Stomach smooth muscle (tissue), 2 donors: Measurements from ENCODE around the gene MUC5B.

Source experiments
- H3K27ac ChIP-seq: one replicate; pipeline ENCODE4 v1.7.0; 2013; ENCODE audit warnings: mild to moderate bottlenecking, low read length, inconsistent platforms
- H3K27me3 ChIP-seq, 2 donors: one replicate each; pipeline ENCODE4 v1.7.0; 2013; ENCODE audit warnings: low read length in 2 of 2; ENCODE audit not compliant: insufficient read depth in 2 of 2, control insufficient read depth in 1 of 2
- H3K36me3 ChIP-seq, 2 donors: one replicate each; pipeline ENCODE4 v1.7.0; 2013; ENCODE audit warnings: low read length in 2 of 2; ENCODE audit not compliant: control insufficient read depth in 2 of 2, insufficient read depth in 2 of 2
- H3K4me1 ChIP-seq: one replicate; pipeline ENCODE4 v1.7.0; 2013; ENCODE audit warnings: low read length; ENCODE audit not compliant: control insufficient read depth, insufficient read depth
- H3K4me3 ChIP-seq, 2 donors: one replicate each; pipeline ENCODE4 v1.7.0; 2013; ENCODE audit warnings: low read length in 2 of 2
- H3K9ac ChIP-seq, 2 donors: one replicate each; pipeline ENCODE4 v1.7.0; 2013; ENCODE audit warnings: low read length in 2 of 2, mild to moderate bottlenecking in 1 of 2
- H3K9me3 ChIP-seq, 2 donors: one replicate each; pipeline ENCODE4 v1.7.0; 2013; ENCODE audit warnings: low read length in 2 of 2; ENCODE audit not compliant: control insufficient read depth in 2 of 2
- donor health status: healthy.
- donor health status: Pancreatic carcinoma.

Gene MUC5B

DNA sequence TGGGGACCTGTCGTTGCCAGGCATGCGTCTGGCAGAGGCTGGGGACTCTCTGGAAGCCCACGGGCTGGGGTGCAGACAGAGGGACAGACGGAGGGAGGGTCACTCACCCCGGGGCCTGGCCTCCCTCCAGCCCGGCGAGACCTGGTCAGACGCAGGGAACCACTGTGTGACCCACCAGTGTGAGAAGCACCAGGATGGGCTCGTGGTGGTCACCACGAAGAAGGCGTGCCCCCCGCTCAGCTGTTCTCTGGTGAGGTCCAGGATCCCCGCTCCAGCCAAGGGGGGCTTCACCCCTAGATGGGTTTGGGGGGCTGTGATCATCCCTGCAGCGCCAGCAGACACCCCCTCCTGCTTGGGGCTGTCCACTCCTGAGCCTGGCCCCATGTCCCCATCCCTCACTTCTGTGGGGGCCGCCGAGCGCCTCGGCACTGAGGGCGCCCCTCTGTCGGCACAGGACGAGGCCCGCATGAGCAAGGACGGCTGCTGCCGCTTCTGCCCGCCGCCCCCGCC lies 23.6 kb upstream of the MUC5B start:
- Histone ChIP-seq H3K9ac (no peak overlapping the region), H3K9me3 (no peaks in the 10 kb centered on the region), H3K27me3 (peaks cover 30 to 44% of the 10 kb centered on the region in 2 donors), H3K4me1 (no peaks in the 10 kb centered on the region), H3K4me3 (no peak overlapping the region), H3K36me3 (no peaks in the 10 kb centered on the region), H3K27ac (no peak overlapping the region)

- Histone ChIP-seq H3K27ac (no peak overlapping the region), H3K4me3 (no peak overlapping the region), H3K4me1 (no peaks in the 10 kb centered on the region), H3K36me3 (no peaks in the 10 kb centered on the region), H3K9me3 (no peaks in the 10 kb centered on the region), H3K27me3 (peaks cover 30 to 44% of the 10 kb centered on the region in 2 donors), H3K9ac (no peak overlapping the region)
These were observed 22.9 kb upstream of the MUC5B start for GRCh38 chr11:1199751-1200610.

DNA sequence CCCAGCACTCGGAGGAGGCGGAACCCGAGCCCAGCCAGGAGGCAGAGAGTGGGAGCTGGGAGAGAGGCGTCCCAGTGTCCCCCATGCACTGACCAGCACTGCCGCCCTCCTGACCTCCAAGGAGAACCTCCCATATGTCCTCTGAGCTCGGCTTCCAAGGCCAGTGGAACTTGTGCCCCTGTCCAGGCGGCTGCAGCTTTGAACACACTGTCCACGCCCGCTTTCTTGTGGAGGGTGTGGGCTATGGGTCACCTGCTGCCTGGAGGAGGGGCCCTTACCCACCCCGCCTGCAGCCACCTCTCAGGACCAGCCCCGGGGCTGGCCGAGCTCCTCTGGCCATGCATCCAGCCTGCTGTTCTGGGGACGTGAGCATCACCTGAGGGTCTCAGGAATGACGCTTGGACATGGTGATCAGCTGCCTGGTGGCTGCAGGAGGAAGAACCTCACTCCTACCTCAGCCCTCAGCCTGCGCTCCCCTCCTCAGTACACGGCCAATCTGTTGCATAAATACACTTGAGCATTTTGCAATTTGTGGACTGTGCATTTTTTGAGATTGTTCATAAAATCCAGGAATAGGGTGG lies 22.2 kb upstream of the MUC5B start:
- Histone ChIP-seq H3K27me3 (peaks cover 30 to 44% of the 10 kb centered on the region in 2 donors), H3K9me3 (no peaks in the 10 kb centered on the region), H3K36me3 (no peaks in the 10 kb centered on the region), H3K9ac (no peak overlapping the region), H3K27ac (no peak overlapping the region), H3K4me1 (no peaks in the 10 kb centered on the region), H3K4me3 (no peak overlapping the region)

- Histone ChIP-seq H3K36me3 (no peaks in the 10 kb centered on the region), H3K9me3 (no peaks in the 10 kb centered on the region), H3K9ac (no peak overlapping the region), H3K4me3 (no peak overlapping the region), H3K4me1 (no peaks in the 10 kb centered on the region), H3K27me3 (peaks cover 25 to 39% of the 10 kb centered on the region in 2 donors), H3K27ac (no peak overlapping the region)
These were observed 21.3 kb upstream of the MUC5B start for GRCh38 chr11:1201395-1202153.

DNA sequence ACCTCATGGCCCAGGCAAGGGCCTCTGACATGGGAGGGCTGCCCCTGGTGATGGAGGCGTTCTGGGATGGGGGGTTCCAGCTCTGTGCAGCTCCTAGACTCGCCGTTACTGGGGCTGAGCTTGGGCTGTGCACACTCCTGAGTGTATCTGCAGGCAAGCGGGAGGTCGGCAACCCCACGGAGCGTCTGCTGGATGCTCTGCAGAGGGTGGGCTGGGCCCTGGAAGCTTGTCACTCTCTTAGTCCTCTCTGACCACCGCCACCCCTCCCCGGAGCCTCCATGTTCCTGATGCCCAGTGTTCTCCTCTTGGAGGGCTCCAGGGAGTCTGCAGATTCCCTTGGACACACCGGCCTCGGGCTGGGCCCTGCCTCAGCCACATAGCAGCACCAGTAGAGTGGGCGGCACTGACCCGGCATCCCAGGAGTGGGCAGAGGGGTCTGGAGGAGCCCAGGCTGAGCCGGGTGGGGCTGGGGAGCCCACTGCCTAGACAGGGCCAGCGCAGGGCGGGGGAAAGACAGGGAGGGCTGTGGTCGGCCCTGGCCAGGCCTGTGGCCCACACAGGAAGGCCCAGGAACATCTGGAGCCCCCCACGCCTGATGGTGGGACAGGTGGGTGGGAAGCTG lies 20.6 kb upstream of the MUC5B start:
- Histone ChIP-seq H3K36me3 (no peaks in the 10 kb centered on the region), H3K4me3 (no peak overlapping the region), H3K27me3 (peaks cover 23 to 32% of the 10 kb centered on the region in 2 donors), H3K9ac (no peak overlapping the region), H3K9me3 (no peaks in the 10 kb centered on the region), H3K27ac (no peak overlapping the region), H3K4me1 (no peaks in the 10 kb centered on the region)

DNA sequence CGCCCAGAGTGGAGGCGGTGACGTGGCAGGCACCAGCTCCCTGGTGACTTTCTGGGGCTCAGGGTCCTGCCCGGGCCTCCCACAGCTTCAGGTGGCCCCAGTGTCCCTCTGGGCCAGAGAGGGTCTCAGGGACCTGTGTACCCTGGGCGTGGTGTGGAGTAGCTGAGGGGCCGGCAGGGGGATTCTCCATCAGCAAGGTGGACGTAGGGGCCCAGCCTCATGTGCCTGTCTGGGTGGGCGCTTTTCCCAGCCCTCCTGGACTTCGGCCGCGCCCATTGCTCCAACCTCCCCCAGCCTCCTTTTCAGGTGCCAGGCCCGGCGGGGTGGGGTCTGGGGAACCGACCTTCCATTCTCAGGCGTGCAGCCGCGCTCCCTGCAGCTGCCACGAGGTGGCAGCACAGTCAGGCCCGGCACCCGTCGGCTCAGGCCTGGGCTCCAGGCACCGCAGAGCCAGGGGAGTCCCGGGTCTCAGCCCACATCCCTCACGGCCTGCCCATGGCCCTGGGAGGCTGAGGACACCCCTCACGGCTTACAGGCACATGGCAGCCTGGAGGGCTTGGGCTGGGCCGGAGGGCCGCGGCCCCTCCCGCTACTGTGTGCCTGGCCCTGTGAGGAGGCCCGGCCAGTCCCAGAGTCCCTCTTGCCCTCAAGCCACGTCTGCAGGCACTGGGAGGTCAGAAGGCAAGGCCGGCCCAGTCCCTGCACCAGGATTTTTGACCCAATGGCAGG lies 19.9 kb upstream of the MUC5B start:
- Histone ChIP-seq H3K4me1 (no peaks in the 10 kb centered on the region), H3K4me3 (no peak overlapping the region), H3K27me3 (peaks cover 21 to 32% of the 10 kb centered on the region in 2 donors), H3K27ac (no peak overlapping the region), H3K9me3 (no peaks in the 10 kb centered on the region), H3K9ac (no peak overlapping the region), H3K36me3 (no peaks in the 10 kb centered on the region)

DNA sequence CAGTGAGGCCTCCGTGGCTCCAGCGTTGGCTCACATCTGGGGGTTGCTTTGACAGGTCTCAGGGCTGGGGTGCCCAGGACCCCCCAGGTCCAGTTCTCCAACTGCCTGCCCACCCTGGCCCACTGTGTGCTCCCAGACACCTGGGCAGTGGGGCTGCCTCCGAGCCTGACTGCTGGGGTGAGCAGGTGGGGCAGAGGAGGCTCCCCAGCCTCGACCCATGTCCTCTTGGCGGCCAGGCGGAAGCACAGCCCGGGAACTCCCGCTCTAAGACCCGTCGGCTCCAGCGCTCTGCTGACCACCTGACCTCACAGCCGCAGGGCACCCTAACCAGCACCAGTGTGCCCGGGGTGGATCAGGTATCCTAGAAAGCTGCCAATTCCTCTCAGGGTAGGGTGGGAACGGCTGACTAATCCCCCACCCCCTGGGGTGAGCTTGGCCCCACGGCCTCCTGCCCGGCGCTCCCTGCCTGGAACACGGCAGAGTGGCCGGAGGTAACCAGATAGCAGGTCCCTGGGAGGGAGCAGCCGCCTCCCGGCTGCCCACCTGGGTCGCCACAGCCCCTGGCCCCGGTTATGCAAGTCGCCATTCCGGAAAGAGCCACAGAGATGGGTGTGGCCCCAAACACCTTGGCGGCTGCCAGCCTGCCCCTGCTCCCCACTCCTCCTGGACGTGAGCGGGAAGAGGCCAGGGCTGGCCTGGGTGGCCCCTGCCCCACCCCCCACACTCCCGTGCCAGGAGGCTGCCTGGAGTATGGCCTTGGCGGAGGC lies 19.2 kb upstream of the MUC5B start:
- H3K27ac ChIP-seq = no peak overlapping the region
- H3K36me3 ChIP-seq = no peaks in the 10 kb centered on the region
- no peak overlapping the region for H3K9ac ChIP-seq
- no peaks in the 10 kb centered on the region for H3K4me1 ChIP-seq
- no peaks in the 10 kb centered on the region for H3K9me3 ChIP-seq
- peaks cover 18 to 26% of the 10 kb centered on the region in 2 donors for H3K27me3 ChIP-seq
- no peak overlapping the region for H3K4me3 ChIP-seq

- Histone ChIP-seq H3K9ac (no peak overlapping the region), H3K9me3 (no peaks in the 10 kb centered on the region), H3K27me3 (peaks cover 16 to 17% of the 10 kb centered on the region in 2 donors), H3K4me3 (no peak overlapping the region), H3K27ac (no peak overlapping the region), H3K4me1 (no peaks in the 10 kb centered on the region), H3K36me3 (no peaks in the 10 kb centered on the region)
These were observed 18.3 kb upstream of the MUC5B start for GRCh38 chr11:1204381-1205101.
